Adipocyte (in vitro differentiated cells): Measurements from ENCODE around the gene AFF3.

Source experiments
- DNase-seq: peaks from one replicate; pipeline ENCODE4 v3.0.0-alpha.2; 2015; ENCODE audit warnings: low read depth
- H3K27me3 ChIP-seq: replicated peaks from 2 replicates; pipeline ENCODE4 v1.7.0; 2013; ENCODE audit warnings: mild to moderate bottlenecking, low read length, moderate library complexity; ENCODE audit not compliant: control insufficient read depth, insufficient read depth
- H3K36me3 ChIP-seq: 2 replicates; pipeline ENCODE4 v1.7.0; 2013; ENCODE audit warnings: low read length, mild to moderate bottlenecking, moderate library complexity; ENCODE audit not compliant: control insufficient read depth, insufficient read depth, severe bottlenecking
- H3K4me1 ChIP-seq: 2 replicates; pipeline ENCODE4 v1.7.0; 2013; ENCODE audit warnings: mild to moderate bottlenecking, low read length, moderate library complexity; ENCODE audit not compliant: control insufficient read depth, insufficient read depth
- H3K4me3 ChIP-seq: 2 replicates; pipeline ENCODE4 v1.7.0; 2013; ENCODE audit warnings: mild to moderate bottlenecking, low read length, moderate library complexity
- H3K9ac ChIP-seq: 2 replicates; pipeline ENCODE4 v1.7.0; 2013; ENCODE audit warnings: mild to moderate bottlenecking, low read length, moderate library complexity
- H3K9me3 ChIP-seq: 2 replicates; pipeline ENCODE4 v1.7.0; 2013; ENCODE audit warnings: mild to moderate bottlenecking, low read length, moderate library complexity; ENCODE audit not compliant: control insufficient read depth

Gene AFF3

DNA sequence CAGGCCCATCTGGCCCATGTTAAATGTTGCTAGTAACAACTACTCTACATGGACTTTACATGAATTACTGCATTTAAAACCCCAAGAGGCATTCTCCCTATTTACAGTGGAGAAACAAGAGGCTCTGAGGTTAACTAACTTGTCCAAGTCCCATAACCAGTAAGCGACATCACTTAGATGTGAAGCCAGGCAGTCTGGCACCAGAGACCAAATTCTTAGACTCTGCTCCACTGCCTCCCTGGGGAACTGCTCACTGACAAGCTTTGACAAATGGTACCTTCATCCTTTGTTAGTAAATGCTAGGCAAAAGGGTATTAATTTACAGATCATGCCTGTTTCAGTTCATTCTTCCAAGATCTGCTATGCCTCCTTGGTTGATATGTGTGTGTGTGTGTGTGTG lies 124.8 kb downstream of the AFF3 start:
- peak; percentile 39 for DNase-seq
- Histone ChIP-seq H3K36me3 (no peaks in the 10 kb centered on the region), H3K27me3 (peaks cover 18% of the 10 kb centered on the region), H3K4me1 (peaks cover 38% of the 10 kb centered on the region), H3K4me3 (no peak overlapping the region), H3K9ac (no peak overlapping the region), H3K9me3 (no peaks in the 10 kb centered on the region)

DNA sequence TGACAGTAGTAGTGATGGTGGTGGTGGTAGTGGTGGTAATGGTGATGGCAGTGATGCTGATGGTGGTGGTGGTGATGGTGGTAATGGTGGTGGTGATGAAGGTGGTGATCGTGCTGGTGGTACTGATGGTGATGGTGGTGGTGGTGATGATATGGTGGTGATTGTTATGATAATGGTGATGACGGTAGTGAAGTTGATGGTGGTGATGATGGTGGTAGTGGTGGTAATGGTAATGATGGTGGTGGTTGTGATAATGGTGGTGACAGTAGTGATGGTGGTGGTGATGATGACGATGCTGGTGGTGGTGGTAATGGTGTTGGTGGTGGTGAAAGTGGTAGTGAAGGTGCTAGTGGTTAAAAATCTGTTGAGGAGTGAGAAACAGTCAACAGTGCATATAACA lies 125.6 kb downstream of the AFF3 start:
- peaks cover 14% of the 10 kb centered on the region for H3K27me3 ChIP-seq
- no peak for DNase-seq
- H3K4me1 ChIP-seq: peaks cover 46% of the 10 kb centered on the region
- no peak overlapping the region for H3K9ac ChIP-seq
- no peak overlapping the region for H3K4me3 ChIP-seq
- no peaks in the 10 kb centered on the region for H3K9me3 ChIP-seq
- no peaks in the 10 kb centered on the region for H3K36me3 ChIP-seq

DNA sequence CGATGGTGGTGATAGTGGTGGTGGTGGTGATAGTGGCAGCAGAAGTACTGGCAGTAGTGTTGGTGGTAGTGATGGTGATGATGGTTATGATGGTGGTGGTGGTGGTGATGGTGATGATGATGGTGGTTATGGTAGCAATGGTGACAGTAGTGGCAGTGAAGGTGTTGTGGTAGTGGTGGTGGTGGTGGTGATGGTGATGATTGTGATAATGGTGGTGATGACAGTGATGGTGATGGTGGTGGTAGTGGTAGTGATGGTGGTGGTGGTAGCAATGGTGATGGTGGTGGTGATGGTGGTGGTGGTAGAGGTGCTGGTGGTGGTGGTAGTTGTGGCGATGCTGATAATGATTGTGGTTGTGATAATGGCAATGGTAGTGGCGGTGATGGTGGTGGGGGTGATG lies 126.5 kb downstream of the AFF3 start:
- H3K4me1 ChIP-seq: peaks cover 53% of the 10 kb centered on the region
- H3K4me3 ChIP-seq: no peak overlapping the region
- no peaks in the 10 kb centered on the region for H3K36me3 ChIP-seq

DNA sequence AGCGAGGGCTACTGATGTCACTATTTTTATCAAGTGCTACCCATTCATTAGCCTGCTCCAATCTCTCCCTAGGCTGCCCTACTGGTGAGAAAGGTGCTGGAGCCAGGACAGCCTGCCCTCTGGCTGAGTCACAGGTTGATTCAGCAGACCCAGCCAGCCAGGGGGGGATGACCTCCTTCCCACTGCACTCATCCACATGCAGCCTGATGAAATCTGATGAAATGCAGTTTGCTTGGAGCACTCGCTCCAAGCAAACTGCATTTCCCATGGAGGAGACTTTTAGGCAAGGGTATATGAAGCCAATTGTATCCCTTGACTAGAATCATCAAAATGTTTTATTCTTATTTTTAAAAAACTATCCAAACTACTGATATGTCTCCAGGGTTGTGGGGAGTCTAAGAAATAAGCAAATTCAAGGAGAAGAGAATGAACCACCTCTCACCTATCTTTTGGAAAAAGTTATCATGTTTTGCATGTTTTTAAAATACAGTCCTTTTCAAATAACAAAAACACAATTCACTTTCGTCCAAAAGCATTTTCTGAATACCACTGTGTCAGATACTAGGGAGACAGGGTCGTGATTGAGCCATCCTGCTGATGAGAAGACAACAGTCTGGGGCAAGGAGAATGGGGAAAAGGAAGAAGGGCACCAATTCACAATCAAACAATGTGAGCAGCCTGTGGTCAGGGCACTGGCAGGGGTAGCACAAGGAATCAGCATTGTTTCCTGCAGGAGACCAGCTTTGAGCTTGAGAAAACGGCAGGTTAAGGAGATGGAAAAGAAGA lies 128.3 kb downstream of the AFF3 start:
- DNase-seq: peak; percentile 97
- Histone ChIP-seq H3K36me3 (no peaks in the 10 kb centered on the region), H3K27me3 (no peaks in the 10 kb centered on the region), H3K9ac (peak overlapping the region; percentile 67), H3K9me3 (no peaks in the 10 kb centered on the region), H3K4me1 (peaks cover 58% of the 10 kb centered on the region), H3K4me3 (peak overlapping the region; percentile 22)

More for the DNA sequence above, 126.5 kb downstream of the AFF3 start:
- H3K9ac ChIP-seq: no peak overlapping the region
- no peak for DNase-seq
- H3K27me3 ChIP-seq: peaks cover 11% of the 10 kb centered on the region
- H3K9me3 ChIP-seq: no peaks in the 10 kb centered on the region

DNA sequence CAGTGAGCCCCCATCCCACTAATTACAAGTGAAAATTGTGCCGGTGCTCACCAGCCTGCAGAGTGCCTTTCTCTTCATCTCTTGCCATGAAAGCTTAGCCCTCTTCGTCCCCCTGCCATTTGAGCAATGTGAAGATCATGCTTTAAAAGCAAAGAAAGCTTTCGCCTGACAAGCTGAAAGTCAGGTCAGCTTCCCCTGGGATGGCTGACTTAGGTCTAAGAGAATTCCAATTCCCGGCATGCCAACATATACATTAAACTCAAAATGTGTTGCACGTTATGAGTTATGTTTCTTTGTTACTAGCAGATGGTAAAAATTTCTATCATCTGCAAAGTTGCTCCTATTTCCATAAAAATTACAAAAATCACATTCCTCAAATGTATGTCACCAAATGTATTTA lies 129.8 kb downstream of the AFF3 start:
- peak; percentile 56 for DNase-seq
- Histone ChIP-seq H3K9me3 (no peaks in the 10 kb centered on the region), H3K9ac (no peak overlapping the region), H3K4me3 (no peak overlapping the region), H3K36me3 (no peaks in the 10 kb centered on the region), H3K4me1 (peaks cover 44% of the 10 kb centered on the region), H3K27me3 (no peaks in the 10 kb centered on the region)

DNA sequence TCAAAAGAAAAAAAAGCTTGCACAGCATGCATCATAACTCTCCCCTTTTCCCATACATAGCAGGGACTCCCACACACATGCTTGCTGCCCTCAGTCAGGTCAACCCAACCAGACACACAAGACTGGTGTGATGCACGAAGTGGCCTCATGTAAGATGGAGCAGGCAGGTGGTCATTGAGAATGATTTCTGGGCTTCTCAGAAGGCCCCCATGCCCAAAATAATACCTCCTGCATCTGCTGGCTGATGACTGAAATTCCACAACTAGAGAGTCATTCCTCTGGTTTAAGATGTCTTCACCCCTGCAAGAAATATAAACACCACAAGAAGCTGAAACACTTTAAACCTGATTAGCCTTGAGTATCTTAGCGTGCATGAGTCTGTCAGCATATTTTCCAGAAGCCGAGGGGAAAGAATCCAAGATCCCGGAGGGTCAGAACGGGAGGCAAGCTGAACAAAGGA lies 131.1 kb downstream of the AFF3 start:
- no peak overlapping the region for H3K4me3 ChIP-seq
- peak overlapping the region; percentile 46 for H3K9ac ChIP-seq
- no peaks in the 10 kb centered on the region for H3K36me3 ChIP-seq
- no peaks in the 10 kb centered on the region for H3K9me3 ChIP-seq
- H3K4me1 ChIP-seq: peaks cover 38% of the 10 kb centered on the region
- H3K27me3 ChIP-seq: peaks cover 3% of the 10 kb centered on the region
- DNase-seq: peak; percentile 88

DNA sequence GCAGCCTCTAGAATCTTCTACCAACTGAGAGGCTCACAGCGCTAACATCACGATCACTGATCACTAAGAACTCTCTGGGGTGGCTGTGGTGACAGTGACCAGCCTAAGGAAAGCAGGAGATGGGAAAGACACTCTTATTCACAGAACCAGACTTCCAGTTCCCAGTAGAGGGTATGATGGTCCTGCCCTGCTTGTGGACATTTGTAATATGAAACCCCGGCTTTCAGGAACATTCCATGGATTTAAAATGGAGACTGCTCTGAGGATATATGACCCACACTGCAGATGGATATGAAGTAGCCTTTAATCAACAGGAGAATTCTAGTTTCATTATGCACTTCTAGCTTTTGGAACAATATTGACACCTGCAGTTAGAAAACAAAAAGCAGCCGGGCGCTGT lies 131.8 kb downstream of the AFF3 start:
- H3K4me1 ChIP-seq: peaks cover 38% of the 10 kb centered on the region
- H3K4me3 ChIP-seq: no peak overlapping the region
- H3K36me3 ChIP-seq: no peaks in the 10 kb centered on the region
- no peaks in the 10 kb centered on the region for H3K9me3 ChIP-seq
- no peak overlapping the region for H3K9ac ChIP-seq
- H3K27me3 ChIP-seq: peaks cover 3% of the 10 kb centered on the region
- DNase-seq: peak; percentile 22

DNA sequence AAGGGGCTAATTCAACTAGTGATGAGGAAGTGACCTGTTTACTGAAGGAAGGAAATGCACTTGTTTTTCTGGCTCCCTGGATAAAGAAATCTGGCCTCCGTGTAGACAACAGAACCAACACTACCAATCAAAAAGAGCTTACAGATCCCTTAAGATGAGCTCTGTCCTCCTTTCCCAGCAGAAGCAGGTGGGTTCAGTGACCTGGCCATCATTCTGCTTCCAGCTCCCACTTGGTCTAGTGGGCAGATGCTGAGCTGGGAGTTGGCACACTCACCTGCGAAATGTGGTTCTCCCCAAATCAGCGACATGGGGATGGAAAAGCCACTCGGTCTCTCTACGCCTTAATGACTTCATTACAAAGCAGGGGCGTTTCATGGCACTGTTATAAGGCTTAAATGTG lies 132.6 kb downstream of the AFF3 start:
- Histone ChIP-seq H3K9me3 (no peaks in the 10 kb centered on the region), H3K36me3 (no peaks in the 10 kb centered on the region), H3K9ac (no peak overlapping the region), H3K4me3 (no peak overlapping the region), H3K27me3 (peaks cover 3% of the 10 kb centered on the region), H3K4me1 (peaks cover 38% of the 10 kb centered on the region)
- no peak for DNase-seq

DNA sequence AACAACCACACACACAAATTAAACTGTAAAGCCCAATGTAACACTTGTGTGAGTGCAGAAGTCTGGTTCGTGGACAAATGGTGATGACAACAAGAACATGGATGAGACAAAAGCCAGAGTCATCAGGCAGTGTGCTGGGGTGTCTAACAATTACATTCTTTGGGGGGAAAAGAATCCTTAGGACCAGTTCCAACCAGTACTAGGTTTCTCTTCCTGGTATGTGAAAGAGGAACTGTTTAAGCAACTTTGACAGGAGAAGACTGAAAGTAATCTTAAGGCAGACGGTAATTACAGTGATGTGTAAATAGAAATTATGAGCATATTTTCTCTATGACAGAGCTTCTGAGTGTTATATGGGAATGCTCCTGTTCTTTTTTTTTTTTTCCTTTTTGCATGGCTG lies 133.4 kb downstream of the AFF3 start:
- H3K9ac ChIP-seq: no peak overlapping the region
- H3K4me1 ChIP-seq: peaks cover 31% of the 10 kb centered on the region
- H3K9me3 ChIP-seq: no peaks in the 10 kb centered on the region
- H3K27me3 ChIP-seq: peaks cover 3% of the 10 kb centered on the region
- H3K4me3 ChIP-seq: no peak overlapping the region
- DNase-seq: peak; percentile 50
- H3K36me3 ChIP-seq: no peaks in the 10 kb centered on the region

DNA sequence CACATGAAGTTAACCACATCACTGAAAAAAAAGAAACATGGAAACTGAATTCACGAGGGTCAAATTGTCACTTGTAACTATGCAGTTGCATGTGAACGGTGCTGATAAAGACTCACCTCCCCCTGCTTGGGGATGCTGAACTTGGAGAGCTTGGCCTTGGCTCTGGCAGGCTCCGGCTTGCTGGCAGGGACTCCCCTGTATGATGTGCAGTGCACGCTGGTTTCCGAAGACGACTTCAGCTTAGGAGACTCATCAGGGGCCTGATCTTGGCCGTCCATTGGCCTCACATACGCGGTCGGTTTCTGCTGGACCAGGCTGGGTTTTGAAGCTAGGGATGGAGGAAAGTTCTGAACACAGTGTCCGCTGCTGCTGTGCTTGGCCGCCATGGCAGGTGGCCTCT lies 135.9 kb downstream of the AFF3 start:
- no peak overlapping the region for H3K4me3 ChIP-seq
- no peaks in the 10 kb centered on the region for H3K9me3 ChIP-seq
- peaks cover 9% of the 10 kb centered on the region for H3K27me3 ChIP-seq
- H3K4me1 ChIP-seq: peaks cover 10% of the 10 kb centered on the region
- H3K36me3 ChIP-seq: no peaks in the 10 kb centered on the region
- no peak overlapping the region for H3K9ac ChIP-seq
- DNase-seq: no peak

DNA sequence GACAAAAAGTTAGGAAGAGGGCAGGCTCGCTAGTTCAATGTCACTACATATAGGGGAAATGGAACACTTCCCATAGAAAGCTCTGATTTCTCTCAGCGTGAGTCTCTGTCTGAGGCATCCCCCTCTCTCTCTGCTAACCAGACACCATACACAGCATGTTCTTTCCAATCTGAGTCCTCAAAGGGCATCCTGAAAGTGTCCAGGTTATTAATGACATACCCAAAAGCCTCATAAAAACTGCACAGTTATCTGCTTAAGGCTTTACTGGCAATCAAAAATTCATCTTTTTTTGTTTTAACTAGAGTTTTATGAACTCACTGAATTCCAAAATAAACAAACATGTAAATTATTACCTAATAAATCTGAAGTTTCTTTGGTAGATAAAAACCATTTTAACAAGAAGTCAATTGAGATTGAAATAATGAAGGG lies 137.4 kb downstream of the AFF3 start:
- Histone ChIP-seq H3K9ac (no peak overlapping the region), H3K4me3 (no peak overlapping the region), H3K27me3 (peaks cover 10% of the 10 kb centered on the region), H3K9me3 (no peaks in the 10 kb centered on the region), H3K36me3 (no peaks in the 10 kb centered on the region), H3K4me1 (peaks cover 5% of the 10 kb centered on the region)
- no peak for DNase-seq
